NCI-H2227 (cell line): ENCODE measurements around the gene PAQR8.

Experiments used
- DNase-seq: peaks from one replicate; lab custom pipeline; 2025; ENCODE audit not compliant: unreplicated experiment; lab: John Stamatoyannopoulos, UW

The PAQR8 gene

DNA sequence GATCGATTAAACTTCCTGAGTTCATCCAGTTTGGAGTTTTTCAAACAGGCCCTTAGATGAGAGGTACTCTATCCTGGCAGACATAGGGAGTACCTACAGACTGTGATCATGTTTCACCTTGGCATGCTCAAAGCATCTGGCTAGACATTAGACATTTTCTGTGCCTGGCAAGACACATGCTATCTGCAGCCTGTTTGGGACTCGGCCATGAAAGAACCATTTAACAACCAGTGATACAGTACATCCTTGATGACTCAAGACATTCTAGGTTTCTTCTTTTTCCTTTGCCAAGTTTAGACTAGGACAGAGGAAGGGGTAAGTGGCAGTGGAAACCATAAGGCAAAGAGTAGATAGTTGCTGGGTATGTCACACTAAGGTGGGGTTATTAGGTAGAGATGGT, 15.4 kb upstream of the PAQR8 start:
- no peak for DNase-seq

DNA sequence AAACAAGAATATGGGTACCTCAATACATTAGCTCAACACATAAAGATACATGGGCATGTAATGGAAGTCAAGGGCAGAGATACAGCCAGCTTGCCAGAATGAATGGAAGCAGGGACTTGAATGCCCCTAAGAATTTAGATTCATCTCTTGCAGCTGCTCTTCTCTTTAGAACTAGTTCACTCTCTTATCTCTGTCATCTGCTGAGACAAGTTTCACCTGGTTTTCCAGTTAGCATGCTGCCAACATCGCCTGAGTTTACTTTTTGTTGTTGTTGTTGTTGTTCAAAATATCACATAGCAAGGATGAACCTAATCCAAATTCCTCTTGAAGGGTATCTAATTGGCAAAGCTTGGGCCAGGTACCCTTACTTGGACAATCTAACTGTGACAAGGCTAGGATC, 14.1 kb upstream of the PAQR8 start:
- no peak for DNase-seq

DNA sequence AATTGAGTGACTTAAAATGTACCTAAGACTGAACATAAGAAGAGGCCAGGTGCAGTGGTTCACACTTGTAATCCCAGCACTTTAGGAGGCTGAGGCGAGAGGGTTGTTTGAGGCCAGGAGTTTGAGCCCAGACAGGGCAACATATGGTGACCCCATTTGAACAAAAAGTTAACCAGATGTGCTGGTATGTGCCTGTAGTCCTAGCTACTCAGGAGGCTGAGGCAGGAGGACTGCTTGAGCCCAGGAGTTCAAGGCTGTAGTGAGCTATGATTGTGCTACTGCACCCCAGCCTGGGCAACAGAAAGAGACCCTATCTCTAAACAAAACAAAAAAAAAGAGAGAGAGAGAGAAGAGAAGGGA, 10.1 kb upstream of the PAQR8 start:
- DNase-seq = no peak

DNA sequence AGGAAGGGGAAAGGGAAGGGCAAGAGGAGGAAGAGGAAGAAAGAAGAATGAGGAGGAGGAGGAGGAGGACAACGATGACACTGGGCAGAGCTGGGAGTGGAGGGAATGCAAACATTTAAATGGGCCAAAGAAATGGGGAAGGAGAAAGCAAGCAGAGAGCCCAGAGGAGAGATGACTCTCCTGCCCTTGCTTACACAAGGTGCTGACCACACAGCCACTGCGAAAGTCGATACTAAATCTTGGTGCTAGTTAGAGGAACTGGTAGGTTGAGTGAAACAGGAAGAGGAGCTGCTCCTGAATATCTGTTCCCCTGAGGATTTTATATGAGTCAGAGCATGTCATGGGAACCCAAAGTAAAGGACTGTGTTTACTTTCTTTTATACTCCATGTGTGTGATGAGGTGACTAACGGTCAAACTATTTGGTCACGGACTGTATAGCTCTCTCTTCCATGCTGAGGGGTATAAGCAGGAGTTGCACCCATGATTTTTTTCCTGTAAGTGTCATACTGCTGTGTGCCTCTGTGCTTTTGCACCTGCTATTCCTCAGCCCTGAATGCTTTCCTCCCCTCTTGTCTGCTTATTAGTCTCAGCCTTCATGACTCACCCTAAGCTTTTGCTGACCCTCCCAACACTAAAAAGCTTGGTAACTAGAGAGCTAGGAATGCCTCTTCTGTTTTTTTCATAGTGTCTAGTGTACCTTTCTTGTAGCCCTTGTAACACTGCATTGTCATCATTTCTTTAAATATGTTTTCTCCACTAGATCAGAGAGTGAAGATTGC, 9.5 kb upstream of the PAQR8 start:
- peak; percentile 6 for DNase-seq

DNA sequence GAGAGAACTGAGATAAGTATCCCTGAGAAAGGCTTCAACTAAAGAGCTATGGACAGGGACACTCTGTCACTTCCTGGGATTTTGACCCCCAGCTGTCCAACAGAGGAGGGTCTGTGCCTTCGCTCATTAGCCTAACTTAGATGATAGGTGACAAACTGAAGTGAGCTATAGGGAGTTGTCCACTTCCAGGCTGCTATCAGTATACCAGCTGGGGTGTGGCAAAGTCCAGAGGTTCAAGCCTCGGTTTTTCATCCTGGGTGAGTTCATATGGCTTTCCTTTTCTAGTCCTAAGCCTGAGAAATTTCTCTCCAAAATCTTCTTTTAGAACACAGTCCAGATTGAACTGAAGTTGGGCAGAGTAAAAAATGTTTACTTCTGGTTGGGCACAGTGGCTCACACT, 5.9 kb upstream of the PAQR8 start:
- DNase-seq = no peak

DNA sequence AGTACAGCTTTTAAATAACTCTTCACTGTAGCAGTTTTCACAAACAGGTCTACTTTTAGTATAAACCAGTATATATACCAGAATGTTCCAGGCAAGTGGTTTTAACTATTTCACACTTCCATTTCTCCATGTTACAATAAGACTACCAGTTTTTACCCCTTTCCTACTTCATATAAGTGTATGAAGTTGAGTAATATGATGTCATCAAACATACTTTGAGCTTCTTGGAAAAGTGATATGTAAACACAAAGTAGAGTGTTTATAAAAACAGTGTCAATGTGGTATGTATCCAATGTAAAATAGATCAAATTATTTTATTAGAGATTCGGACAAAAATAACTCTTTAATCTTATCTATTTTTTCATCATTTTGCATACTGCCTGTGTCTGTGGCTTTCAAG, 2.5 kb upstream of the PAQR8 start:
- DNase-seq = no peak

DNA sequence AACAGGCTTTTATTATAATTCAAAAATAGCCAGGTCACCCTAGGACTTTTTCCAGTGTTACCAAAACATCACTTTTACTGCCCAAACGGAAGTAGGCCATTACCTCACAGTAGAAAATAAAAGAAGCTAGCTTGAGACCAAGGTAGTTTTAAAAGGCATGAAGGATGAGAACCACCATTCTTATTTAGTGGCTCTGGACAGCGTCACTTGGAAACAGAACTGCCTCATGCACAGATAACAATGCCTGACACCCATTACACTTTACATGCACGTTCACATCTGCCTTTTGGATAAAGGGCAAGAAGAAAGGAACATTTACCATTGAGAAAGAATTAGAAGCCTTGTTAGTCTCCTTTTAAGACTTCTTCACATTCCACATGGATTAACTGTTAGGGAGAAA, 1.9 kb upstream of the PAQR8 start:
- DNase-seq = no peak

DNA sequence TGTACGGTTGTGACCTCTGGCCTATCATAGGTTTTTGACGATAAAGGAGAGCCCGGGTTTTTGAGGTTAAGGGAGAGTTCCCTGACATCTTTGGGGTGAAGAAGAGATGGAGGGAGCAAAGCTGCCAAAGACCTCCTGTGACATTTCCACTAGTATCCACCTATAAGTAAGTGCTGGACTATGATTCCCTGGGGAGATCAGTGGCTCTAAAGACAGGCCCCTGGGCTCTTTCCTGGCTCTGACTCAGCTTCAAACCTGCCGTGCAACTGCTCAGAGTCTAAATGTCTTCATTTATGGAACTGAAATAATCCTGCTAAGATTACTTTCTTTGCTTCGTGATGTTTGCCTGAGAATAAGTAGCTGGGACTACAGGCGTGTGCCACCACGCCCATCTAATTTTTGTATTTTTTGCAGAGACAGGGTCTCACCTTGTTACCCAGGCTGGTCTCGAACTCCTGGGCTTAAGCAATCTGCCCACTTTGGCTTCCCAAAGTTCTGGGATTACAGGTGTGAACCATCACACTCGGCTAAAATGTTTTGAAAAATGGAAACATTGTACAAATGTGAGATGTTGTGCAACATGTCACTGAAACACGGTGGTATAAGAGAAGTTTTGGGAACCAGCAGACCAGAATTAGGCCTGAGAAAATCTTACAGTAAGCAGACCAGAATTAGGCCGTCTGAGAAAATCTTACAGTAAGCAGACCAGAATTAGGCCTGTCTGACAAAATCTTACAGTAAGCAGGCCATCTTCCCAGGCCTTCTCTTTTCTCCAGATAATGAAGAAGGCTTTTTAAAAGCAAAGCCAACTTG, 1.1 kb upstream of the PAQR8 start:
- DNase-seq = peak; percentile 41

DNA sequence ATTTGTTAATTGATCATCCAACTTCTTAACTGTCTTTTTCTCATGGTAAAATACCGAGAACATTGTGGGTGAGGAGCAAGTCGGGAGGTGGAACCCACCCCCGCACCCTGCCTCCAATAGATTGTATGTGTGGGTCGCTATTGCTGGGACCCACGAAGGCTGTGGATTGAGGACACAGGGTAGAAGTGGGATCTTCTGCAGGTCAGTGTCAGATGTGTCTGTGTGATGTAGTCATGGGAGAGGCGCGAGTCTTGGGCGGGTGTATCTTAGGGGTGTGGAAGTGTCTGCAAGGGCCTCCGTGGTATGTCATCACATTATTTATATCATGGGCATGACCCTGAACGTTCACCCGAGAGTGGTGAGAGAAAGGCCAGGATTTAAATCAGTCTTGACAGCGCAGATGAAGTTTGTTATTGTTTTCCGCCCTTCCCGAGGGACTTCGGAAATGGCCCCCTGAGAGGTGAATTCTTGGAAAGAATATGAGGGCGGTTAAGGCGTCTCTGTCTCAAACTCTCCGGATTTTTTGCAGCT, 472 bp upstream of the PAQR8 start:
- no peak for DNase-seq

DNA sequence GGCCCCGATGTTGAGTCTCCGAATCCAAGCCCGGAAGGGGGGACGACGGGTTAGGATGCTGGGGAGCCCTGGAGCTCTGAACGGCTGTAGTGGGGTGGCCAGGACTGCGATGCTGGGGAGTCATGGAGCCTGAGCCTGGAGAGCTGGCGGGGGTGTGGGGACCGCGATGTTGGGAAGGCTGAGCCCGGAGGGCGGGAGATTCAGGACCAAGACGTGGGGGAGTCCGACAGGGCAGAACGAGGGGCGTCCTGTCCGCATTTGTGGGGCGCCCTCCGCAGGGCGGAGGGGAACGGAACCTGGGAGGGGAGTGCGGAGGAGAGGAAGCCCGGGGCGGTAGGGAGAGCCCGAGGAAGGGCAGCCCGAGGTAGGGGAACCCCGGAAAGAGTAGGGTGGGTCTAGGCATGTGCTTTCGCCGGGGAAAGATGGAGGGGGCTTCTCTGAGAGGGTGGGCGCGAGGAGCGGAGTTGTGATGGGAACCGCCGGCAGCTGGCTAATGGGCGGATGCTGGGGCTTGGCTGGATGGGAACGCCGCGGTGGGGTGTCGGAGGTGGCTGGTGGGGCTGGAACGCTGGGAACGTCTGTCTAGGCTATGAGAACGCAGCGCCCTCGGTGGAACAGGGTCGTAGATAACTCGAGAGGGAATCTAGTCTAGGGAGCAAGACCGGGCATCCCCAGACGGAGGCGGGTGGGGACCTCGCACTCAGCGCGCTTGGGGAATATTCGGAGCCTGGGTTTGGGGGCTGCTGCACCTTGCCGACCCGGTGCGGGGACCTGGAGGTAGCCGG, 684 bp downstream of the PAQR8 start:
- peak; percentile 23 for DNase-seq

DNA sequence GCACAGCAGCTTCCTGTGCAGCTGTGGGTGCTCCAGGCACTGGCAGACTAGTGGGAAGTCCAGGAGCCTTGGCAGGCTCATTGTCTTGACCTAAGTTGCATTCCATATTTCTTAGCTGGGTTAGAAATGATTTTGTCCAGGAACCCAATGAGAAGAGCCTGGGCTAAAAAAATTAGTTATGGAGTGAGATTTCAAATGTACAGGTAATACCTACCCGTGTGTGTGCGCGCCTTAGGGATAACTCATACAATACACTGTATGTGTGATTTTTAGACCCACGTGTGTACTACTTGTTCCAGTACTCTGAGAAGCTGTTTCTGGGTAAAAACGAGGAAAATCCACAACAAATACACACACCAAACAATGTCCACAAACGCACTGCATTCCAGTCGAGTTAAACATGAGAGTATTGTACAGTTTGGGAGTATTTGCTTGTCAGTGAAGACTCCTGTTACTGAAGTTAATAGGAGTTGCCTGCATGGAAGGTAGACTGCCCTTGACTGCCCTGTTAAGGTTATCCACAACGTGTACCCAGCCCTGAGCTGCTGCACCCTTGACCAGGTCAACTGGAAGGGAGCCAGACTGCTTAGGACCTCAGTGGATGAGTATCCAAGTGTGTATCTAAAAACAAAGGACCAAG, 1.4 kb downstream of the PAQR8 start:
- DNase-seq = no peak

DNA sequence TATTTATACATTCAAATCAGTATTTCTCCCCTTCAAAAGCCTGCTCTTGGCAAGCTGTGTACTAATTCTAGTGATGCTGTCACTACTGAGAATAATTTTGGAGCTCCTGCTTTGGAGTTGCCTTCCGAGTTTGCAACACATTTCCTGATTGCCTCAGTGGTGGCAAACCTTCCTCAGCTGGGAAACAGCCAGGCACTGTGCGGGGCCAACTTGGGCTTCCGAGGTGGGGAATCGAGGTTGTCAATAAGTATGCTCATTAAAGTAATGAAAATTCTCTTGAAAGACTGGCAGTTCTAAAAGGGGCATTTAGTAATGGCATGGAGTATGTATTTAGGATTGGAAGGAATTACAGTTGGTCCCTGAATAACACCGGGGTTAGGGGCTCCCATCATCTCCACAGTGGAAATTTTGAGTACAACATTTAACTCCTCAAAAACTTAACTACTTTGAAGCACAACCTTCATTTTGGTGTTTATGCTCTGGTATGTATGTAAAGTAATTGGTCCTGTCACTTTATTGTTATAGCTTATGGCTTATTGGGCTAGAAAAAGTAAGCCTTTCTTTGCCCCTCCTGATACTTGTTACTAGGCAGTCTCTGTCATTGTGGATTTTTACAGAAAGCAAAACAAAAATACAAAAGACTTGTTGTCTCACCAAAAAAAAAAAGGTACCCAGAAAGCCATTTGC, 2.7 kb downstream of the PAQR8 start:
- DNase-seq = no peak

DNA sequence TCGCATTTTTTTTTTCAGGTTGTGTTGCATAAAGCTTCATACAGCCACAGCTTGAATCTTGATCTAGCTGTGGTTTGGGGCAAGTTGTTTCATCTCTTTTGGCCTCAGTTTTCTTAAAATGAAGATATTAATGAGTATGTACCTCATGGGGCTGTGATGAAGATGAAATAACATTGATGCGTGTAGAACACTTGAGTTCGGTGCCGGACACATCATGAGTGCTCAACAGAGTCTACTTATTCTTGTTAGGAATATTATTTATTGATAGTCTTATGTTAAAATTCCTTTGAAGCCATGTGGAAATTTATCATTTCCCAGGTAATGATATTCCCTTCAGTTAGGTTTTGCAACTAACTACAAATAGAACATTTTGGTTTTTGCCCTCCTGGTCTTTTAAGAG, 3.4 kb downstream of the PAQR8 start:
- no peak for DNase-seq

DNA sequence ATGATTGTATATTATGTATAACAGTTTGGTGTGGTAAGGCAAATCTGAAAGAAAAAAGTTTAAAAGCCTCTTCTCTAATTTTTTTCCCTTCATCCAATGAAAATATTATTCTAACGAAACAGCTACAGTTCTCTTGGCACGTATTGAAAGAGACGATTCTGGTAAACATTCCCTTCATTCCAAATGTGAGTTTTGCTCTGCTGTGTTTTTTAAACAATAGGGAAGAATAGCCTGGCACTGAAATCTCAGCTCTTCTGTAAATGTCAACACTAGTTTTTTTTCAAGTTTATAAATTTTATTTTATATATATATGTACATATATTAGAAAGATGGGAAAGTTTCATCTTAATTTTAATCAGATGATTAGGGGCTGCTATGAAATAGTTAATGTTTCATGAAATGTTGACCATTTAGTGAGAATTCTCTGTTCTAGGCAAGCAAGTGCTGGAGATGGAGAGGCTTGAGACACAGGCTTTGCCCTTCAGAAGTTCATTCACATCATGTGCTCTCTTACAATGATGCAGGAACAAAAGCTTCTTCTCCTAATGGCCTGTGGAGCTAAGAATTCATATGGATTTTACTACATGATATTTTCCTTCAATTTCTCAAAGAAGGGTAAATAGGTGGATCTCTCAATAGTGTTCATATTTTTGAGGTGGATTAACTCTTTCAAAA, 4.1 kb downstream of the PAQR8 start:
- DNase-seq = no peak

DNA sequence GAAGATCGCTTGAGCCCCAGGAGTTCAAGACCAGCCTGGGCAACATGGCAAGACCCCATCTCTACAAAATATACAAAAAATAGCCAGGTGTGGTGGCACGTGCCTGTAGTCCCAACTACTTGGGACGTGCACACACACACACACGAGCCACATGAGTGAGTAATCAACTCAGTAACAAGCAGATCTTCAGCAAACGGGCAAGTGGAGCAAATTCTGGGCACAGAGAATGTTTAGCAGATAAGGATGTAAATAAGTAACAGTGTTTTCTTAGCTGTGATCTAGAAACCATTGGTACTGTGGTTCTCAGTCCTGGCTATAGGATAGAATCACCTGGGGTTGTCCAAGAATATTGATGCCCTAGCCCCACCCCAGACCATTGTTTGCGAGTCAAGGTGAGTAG, 6.1 kb downstream of the PAQR8 start:
- no peak for DNase-seq

DNA sequence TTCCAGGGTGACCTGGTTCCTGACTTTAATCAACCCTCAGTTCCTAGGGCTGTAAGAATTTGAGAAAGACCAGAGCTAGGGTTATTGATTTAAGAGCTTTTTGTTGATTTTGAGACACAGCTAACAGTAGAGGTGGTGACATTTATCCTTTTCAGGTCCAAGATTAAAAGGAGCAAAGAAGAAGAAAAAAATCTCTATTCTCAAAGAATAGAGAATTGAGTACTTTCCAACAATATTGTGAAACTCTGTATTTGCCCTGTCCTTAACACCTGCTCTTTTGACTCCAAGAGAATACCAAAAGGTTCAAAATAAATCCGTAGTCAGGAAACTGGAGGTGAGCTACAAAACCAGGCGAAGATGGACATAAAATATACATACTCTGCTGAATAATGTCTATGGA, 7.3 kb downstream of the PAQR8 start:
- no peak for DNase-seq

DNA sequence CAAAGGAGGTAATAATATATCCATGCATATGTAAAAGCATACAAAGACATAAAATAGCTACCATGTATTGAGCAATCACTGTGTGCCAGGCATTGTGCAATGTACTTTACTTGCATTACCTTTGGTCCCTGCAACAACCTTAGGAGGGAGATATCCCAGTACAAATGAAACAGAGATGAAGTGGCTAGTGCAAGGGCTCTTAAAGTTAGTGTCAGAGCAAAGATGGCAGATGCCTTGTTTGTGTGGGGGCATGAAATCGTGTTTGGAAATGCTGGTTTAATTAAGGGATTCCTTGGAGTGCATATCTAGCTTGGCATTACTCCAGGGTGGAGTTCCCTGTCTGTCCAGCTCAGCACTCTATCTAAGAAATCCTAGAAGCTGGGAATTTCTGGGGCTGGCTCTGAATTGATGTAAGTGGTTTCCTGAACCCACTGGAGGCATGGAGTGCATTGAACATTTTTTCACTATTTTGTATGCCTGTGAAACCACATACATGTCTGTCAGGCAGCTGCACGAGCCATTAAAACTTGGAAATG, 9.8 kb downstream of the PAQR8 start:
- DNase-seq = no peak

DNA sequence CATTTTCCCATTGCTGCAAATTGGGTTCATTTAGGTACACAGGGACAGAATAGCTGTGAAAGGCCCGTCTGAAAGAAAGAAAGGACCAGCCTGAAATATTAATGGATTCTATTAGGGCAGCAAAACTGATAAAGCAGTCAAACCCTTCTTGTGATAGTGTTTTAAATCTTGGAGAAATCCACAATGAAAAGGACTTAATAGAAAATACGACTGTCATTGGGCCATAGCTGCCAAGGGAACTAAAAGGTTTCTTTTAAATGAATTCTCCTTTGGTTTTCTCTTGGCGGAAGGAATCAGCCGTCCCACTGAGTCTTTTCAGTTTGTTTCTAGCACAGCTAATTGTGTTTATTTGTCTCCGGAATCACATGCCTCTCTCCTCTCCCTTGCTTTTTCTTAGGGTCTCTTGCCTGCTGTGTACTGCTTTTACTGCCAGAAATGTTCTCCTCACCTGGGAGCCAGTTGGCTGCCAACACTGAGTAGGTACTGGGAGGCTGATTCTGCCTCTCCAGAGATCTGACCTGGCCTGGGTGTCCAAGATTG, 11.3 kb downstream of the PAQR8 start:
- DNase-seq = no peak

DNA sequence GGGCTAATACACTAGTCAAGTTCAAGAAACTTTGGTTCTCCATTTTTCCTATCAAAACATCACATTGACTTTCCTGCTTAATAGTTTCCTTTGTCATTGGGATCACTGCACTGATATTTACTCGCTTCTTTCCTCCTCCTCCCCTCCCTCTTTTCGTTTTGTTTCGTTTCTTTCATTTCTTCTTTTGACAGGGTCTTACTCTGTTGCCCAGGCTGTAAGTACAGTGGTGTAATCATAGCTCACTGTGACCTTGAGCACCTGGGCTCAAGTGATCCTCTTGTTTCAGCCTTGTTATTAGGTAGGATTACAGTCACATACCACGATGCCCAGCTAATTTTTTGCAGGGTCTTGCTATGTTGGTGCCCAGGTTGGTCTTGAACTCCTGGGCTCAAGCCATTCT, 12.3 kb downstream of the PAQR8 start:
- DNase-seq = no peak
